SKM-1 (cell line): Measurements from ENCODE around the gene SYAP1.
A peak's percentile ranks its signal among the peaks of the same experiment; 100 is the strongest.
"Not testable (repeated sequence)": the region's sequence is repeated elsewhere in the genome, so short reads cannot be mapped to it uniquely, and the experiment has no call there.

Experiments used
- DNase-seq: peaks from one replicate; lab custom pipeline; 2025; ENCODE audit not compliant: unreplicated experiment; lab: John Stamatoyannopoulos, UW

SYAP1 gene

GRCh38 chrX:16722481-16722880, 3.1 kb downstream of the SYAP1 start:
- no peak for DNase-seq

GRCh38 chrX:16725072-16725471, 5.7 kb downstream of the SYAP1 start:
- no peak for DNase-seq

GRCh38 chrX:16726347-16726988, 7.1 kb downstream of the SYAP1 start:
- not testable (repeated sequence) for DNase-seq

- DNase-seq = no peak
Observed at GRCh38 chrX:16727637-16728036, 8.2 kb downstream of the SYAP1 start.

- DNase-seq = no peak
Observed at GRCh38 chrX:16730450-16730849, 11.0 kb downstream of the SYAP1 start.

- DNase-seq = no peak
Observed at GRCh38 chrX:16733013-16733412, 13.6 kb downstream of the SYAP1 start.

GRCh38 chrX:16737024-16737423, 17.6 kb downstream of the SYAP1 start:
- no peak for DNase-seq

- DNase-seq = peak; percentile 0
Observed at GRCh38 chrX:16739574-16739973, 20.2 kb downstream of the SYAP1 start.

- DNase-seq = no peak
Observed at GRCh38 chrX:16743604-16744325, 24.4 kb downstream of the SYAP1 start.

- no peak for DNase-seq
Observed at GRCh38 chrX:16745102-16745501, 25.7 kb downstream of the SYAP1 start.

- no peak for DNase-seq
Observed at GRCh38 chrX:16745659-16746058, 26.2 kb downstream of the SYAP1 start.

GRCh38 chrX:16748425-16748824, 29.0 kb downstream of the SYAP1 start:
- no peak for DNase-seq

- DNase-seq = no peak
Observed at GRCh38 chrX:16750136-16750535, 30.7 kb downstream of the SYAP1 start.

- no peak for DNase-seq
Observed at GRCh38 chrX:16754019-16754418, 34.6 kb downstream of the SYAP1 start.

GRCh38 chrX:16756724-16757123, 37.3 kb downstream of the SYAP1 start:
- no peak for DNase-seq

GRCh38 chrX:16761500-16761899, 42.1 kb downstream of the SYAP1 start:
- DNase-seq = not testable (repeated sequence)

- DNase-seq = no peak
Observed at GRCh38 chrX:16762579-16762978, 43.2 kb downstream of the SYAP1 start.

GRCh38 chrX:16765594-16765993, 46.2 kb downstream of the SYAP1 start:
- no peak for DNase-seq

- DNase-seq = no peak
Observed at GRCh38 chrX:16770970-16771482, 51.6 kb downstream of the SYAP1 start.

GRCh38 chrX:16771483-16772398, 52.3 kb downstream of the SYAP1 start:
- DNase-seq = no peak

- DNase-seq = no peak
Observed at GRCh38 chrX:16772460-16772859, 53.0 kb downstream of the SYAP1 start.
